HFF-Myc (cell line): ENCODE results near the gene LRRN3.

ENCODE experiments used
- DNase-seq: peaks from one replicate; pipeline ENCODE4 v3.0.0-alpha.2; 2011; ENCODE audit warnings: low read depth; ENCODE audit errors: extremely low read depth
- H3K4me3 ChIP-seq: replicated peaks from 2 replicates; pipeline ENCODE4 v1.5.1; 2011; ENCODE audit warnings: low read depth, mild to moderate bottlenecking, control low read depth, low read length
- TF ChIP-seq, protein P1 (sequence below): IDR thresholded peaks from 2 replicates; pipeline ENCODE4 v1.5.1; 2012; ENCODE audit warnings: mild to moderate bottlenecking, low read depth, low read length, control low read depth; ENCODE audit errors: missing control alignments

LRRN3 gene

DNA sequence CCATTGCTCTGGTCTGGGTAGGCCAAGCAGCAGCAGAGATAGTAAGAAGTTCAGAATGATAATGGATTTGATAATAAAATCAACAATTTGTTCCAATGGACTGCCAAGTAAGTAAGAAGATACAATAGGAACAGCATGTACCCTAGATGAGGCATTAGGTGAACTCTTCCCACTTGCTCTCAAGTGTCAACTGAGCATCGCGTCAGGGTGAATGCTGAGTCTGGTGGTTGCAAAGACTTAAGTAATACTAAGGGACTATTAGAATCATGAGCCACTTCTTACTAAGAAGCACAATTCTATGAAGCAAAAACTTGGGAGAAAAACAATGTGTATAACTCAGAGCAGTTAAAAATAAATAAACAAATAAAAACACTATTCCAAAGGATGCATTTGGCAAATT, 54.5 kb downstream of the LRRN3 start:
- H3K4me3 ChIP-seq = no peak overlapping the region
- DNase-seq = no peak
- TF ChIP-seq, protein P1, sequence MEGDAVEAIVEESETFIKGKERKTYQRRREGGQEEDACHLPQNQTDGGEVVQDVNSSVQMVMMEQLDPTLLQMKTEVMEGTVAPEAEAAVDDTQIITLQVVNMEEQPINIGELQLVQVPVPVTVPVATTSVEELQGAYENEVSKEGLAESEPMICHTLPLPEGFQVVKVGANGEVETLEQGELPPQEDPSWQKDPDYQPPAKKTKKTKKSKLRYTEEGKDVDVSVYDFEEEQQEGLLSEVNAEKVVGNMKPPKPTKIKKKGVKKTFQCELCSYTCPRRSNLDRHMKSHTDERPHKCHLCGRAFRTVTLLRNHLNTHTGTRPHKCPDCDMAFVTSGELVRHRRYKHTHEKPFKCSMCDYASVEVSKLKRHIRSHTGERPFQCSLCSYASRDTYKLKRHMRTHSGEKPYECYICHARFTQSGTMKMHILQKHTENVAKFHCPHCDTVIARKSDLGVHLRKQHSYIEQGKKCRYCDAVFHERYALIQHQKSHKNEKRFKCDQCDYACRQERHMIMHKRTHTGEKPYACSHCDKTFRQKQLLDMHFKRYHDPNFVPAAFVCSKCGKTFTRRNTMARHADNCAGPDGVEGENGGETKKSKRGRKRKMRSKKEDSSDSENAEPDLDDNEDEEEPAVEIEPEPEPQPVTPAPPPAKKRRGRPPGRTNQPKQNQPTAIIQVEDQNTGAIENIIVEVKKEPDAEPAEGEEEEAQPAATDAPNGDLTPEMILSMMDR = no peak

DNA sequence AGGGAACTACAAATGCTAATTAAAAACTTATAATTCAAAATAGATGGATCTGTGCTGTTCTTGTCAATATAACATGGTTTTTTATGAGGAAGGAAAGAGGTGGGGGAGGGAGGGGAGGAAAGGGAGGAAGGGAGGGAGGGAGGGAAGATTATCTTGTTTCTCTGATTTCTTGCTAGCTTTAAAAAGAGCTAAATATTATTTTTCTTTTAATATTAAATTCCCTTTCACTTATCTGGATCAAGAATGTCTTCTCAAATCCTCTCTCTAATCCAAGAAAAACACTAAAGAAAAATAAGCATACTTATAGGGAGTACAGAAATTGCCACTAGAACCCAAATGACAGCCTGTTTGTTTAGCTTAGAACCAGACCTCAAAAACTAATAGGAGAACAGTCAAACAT, 55.2 kb downstream of the LRRN3 start:
- no peak for DNase-seq
- TF ChIP-seq, protein P1 = no peak

DNA sequence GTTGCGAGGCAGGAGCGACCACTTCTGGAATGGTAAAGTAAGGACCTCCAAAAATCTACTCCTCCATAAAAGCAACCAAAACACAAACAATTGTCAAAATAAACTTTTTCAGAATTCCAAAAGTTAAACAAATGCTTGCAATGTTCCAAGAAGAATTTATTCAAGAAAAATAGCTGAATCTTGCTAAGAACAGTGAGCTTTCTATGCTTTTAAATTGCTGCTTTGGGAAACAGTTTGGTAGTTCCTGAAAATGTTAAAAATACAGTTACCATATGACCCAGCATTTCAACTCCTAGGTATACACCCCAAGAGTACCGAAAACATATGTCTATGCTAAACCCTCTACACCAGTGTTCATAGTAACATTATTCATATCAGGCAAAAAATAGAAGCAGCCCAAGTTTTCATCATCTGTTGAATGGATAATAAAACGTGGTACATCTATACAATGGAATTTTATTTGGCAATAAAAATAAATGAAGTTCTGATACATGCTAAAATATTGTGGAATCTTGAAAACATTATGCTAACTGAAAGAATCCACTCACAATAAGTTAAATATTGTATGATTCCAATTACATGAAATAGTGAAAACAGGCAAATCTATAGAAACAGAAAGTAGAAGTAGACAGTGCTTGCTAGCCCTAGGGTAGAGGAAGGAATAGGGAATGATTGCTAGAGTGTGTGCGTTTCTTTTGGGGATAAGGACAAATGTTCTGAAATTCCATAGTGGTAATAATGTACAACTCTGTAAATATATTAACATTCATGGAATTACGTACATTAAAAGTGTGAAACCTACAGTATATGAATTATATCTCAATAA, 57.0 kb downstream of the LRRN3 start:
- TF ChIP-seq, protein P1 = no peak
- no peak overlapping the region for H3K4me3 ChIP-seq
- DNase-seq = no peak

More for the DNA sequence above, 55.2 kb downstream of the LRRN3 start:
- H3K4me3 ChIP-seq = no peak overlapping the region

DNA sequence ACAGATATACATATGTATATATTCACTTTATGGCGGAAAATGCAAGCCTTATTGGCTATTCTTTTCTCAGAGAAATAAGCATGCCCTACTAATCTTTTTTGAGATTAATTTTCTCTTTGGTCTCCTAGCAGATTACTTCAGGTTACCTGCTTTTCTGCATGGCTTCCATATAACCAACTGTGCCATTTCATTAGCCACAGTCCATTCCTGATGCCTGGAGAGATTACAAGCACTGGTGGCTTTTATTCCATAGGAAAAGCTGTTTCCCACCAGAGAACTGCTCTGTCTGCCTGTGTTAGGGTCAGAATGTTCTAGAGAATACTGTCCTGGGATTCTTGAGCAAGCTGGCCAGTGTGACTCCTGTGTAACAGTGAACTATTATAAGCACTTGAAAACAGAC, 59.8 kb downstream of the LRRN3 start:
- no peak for DNase-seq
- TF ChIP-seq, protein P1 = no peak

DNA sequence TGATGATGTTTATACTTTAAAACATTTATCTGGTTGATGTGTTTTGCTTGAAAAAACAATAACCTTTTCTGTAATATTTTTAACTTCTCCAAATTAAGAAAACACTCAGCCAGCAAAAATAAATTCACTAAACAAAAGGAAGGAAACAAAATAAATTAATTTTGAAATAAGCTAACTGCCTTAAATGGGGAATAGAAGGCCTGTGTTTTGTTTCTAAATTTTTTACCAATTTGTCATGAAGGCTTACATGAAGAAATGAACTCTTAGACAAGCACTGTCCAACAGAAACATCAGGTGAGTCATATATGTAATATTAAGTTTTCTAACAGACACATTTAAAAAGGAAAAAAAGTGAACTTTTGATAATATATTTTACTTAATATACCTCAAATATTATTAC, 68.5 kb downstream of the LRRN3 start:
- no peak for DNase-seq
- TF ChIP-seq, protein P1 = no peak

More for the DNA sequence above, 59.8 kb downstream of the LRRN3 start:
- H3K4me3 ChIP-seq = no peak overlapping the region

DNA sequence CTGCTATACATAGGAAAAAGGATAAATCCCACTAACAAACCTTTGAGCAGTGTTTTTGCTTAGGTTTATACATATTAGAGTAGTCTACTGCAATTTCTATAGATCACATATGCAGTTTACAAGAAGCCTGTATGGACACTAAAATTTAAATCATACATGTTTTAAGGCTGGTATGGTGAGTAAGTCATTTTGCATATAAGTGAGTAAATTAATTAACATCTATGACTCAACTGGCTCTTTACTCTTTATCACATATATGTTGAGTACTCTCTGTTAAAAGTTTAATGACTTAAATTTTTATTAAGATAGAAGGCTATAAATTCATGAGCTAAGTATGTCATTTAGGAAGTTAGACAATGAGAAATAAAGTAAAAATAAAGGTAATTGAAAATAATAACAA, 69.4 kb downstream of the LRRN3 start:
- TF ChIP-seq, protein P1 = no peak
- DNase-seq = no peak
- H3K4me3 ChIP-seq = no peak overlapping the region

More for the DNA sequence above, 68.5 kb downstream of the LRRN3 start:
- H3K4me3 ChIP-seq = no peak overlapping the region
